ENCODE results near the gene NPY5R.

DNA sequence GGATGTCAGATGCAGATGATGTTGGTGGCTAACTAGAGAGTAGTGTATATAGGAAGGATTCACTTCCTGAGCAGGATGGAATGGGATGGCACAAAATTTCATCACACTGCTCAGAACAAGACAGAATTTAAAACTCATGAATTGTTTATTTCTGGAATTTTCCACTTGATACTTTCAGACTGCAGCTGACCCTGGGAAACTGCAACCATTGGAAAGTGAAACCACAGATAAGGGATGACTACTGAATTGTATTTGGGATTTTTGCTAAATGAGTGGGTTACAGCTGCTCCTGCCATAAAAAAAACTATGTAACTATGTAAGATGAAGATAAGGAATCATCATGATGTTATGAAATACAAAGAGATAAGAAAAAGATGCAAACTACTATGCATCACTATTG, 51.4 kb downstream of the NPY5R start:
- TF ChIP-seq, protein P1, sequence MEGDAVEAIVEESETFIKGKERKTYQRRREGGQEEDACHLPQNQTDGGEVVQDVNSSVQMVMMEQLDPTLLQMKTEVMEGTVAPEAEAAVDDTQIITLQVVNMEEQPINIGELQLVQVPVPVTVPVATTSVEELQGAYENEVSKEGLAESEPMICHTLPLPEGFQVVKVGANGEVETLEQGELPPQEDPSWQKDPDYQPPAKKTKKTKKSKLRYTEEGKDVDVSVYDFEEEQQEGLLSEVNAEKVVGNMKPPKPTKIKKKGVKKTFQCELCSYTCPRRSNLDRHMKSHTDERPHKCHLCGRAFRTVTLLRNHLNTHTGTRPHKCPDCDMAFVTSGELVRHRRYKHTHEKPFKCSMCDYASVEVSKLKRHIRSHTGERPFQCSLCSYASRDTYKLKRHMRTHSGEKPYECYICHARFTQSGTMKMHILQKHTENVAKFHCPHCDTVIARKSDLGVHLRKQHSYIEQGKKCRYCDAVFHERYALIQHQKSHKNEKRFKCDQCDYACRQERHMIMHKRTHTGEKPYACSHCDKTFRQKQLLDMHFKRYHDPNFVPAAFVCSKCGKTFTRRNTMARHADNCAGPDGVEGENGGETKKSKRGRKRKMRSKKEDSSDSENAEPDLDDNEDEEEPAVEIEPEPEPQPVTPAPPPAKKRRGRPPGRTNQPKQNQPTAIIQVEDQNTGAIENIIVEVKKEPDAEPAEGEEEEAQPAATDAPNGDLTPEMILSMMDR (conservative IDR thresholded peaks at IDR 0.05) = no peak
- no peak for TF ChIP-seq EZH2 (IDR thresholded peaks at IDR 0.05; ENCODE audit: low read depth)
